ENCODE data around the gene FREM1. TPM values are rescaled to one million over a fixed set of nuclear protein-coding genes. Genes with fewer than 3 reads are reported as not detected.

FREM1 gene
- total RNA-seq, 1 donor from 2014 or later = 0.52 TPM

GRCh38 chr9:14932231-14932630 is 22.0 kb upstream of the FREM1 start:
- no peaks in the 10 kb centered on the region for H3K4me1 ChIP-seq (ENCODE audit: insufficient read depth, low read length)
- no peak for DNase-seq (ENCODE audit: low read depth)
- no peak overlapping the region for H3K9ac ChIP-seq (ENCODE audit: low read length)
- no peaks in the 10 kb centered on the region for H3K27me3 Mint-ChIP-seq (ENCODE audit: low read depth, unreplicated experiment)
- no peaks in the 10 kb centered on the region for H3K36me3 ChIP-seq (ENCODE audit: insufficient read depth, low read length)
- H3K27ac ChIP-seq (ENCODE audit: low read depth, low read length) = no peak overlapping the region
- H4K20me1 ChIP-seq (ENCODE audit: insufficient read depth, low read length) = no peaks in the 10 kb centered on the region
- H3K4me2 ChIP-seq (ENCODE audit: low read length) = no peak overlapping the region
- H3K27ac Mint-ChIP-seq (ENCODE audit: unreplicated experiment) = no peak overlapping the region
- no peaks in the 10 kb centered on the region for H3K9me3 Mint-ChIP-seq (ENCODE audit: unreplicated experiment)
- no peaks in the 10 kb centered on the region for H3K4me1 Mint-ChIP-seq (ENCODE audit: low read depth, unreplicated experiment)
- H3K79me2 ChIP-seq (ENCODE audit: insufficient read depth, low read length) = no peaks in the 10 kb centered on the region
- H3K36me3 Mint-ChIP-seq (ENCODE audit: low read depth, unreplicated experiment) = no peaks in the 10 kb centered on the region
- no peak overlapping the region for H3K4me3 Mint-ChIP-seq (ENCODE audit: unreplicated experiment)
- no peak for FAIRE-seq
- no peak overlapping the region for H3K4me3 ChIP-seq (ENCODE audit: insufficient read depth, low read depth, low read length)
- H3K9me3 ChIP-seq (ENCODE audit: insufficient read depth, low read depth, low read length) = no peaks in the 10 kb centered on the region
- H2AFZ ChIP-seq (ENCODE audit: low read depth, low read length) = no peak overlapping the region
- no peak for TF ChIP-seq EZH2 (IDR thresholded peaks at IDR 0.05; ENCODE audit: insufficient read depth, low read length)
- TF ChIP-seq CTCF (IDR thresholded peaks at IDR 0.05; ENCODE audit: insufficient read depth, low read depth, low read length) = no peak
- no peaks in the 10 kb centered on the region for H3K27me3 ChIP-seq (ENCODE audit: insufficient read depth, low read length)

GRCh38 chr9:14926941-14927624 is 16.9 kb upstream of the FREM1 start:
- H3K4me1 Mint-ChIP-seq (ENCODE audit: low read depth, unreplicated experiment) = peaks cover 4% of the 10 kb centered on the region
- Histone ChIP-seq H3K4me3 (ENCODE audit: insufficient read depth, low read depth, low read length) (no peak overlapping the region), H3K4me2 (ENCODE audit: low read length) (no peak overlapping the region), H3K79me2 (ENCODE audit: insufficient read depth, low read length) (no peaks in the 10 kb centered on the region), H2AFZ (ENCODE audit: low read depth, low read length) (no peak overlapping the region), H3K9me3 (ENCODE audit: insufficient read depth, low read depth, low read length) (no peaks in the 10 kb centered on the region), H3K9ac (ENCODE audit: low read length) (no peak overlapping the region), H3K4me1 (ENCODE audit: insufficient read depth, low read length) (no peaks in the 10 kb centered on the region), H3K36me3 (ENCODE audit: insufficient read depth, low read length) (no peaks in the 10 kb centered on the region), H3K27me3 (ENCODE audit: insufficient read depth, low read length) (no peaks in the 10 kb centered on the region), H4K20me1 (ENCODE audit: insufficient read depth, low read length) (no peaks in the 10 kb centered on the region), H3K27ac (ENCODE audit: low read depth, low read length) (no peak overlapping the region)
- H3K36me3 Mint-ChIP-seq (ENCODE audit: low read depth, unreplicated experiment) = no peaks in the 10 kb centered on the region
- no peak overlapping the region for H3K27ac Mint-ChIP-seq (ENCODE audit: unreplicated experiment)
- H3K27me3 Mint-ChIP-seq (ENCODE audit: low read depth, unreplicated experiment) = no peaks in the 10 kb centered on the region
- H3K4me3 Mint-ChIP-seq (ENCODE audit: unreplicated experiment) = no peak overlapping the region
- no peak for DNase-seq (ENCODE audit: low read depth)
- TF ChIP-seq EZH2 (IDR thresholded peaks at IDR 0.05; ENCODE audit: insufficient read depth, low read length) (no peak), CTCF (IDR thresholded peaks at IDR 0.05; ENCODE audit: insufficient read depth, low read depth, low read length) (no peak)
- no peaks in the 10 kb centered on the region for H3K9me3 Mint-ChIP-seq (ENCODE audit: unreplicated experiment)
- FAIRE-seq = no peak
